GM12878 (cell line): ENCODE measurements around the gene ATG9B. TPM values are rescaled to one million over a fixed set of nuclear protein-coding genes. Genes with fewer than 3 reads are reported as not detected.
A peak's percentile ranks its signal among the peaks of the same experiment; 100 is the strongest.

Experiments
- ATAC-seq: fragments of 200-7000 bp; cut with Tn5 transposase; 3 replicates; pipeline ENCODE4 v1.9.1; 2020; ENCODE audit warnings: mild to moderate bottlenecking, moderate library complexity
- BruUV-seq: library from RNA; stranded (reverse); fragments of 400-500 nt; replicated peaks from 2 replicates; lab custom pipeline; 2021; lab: Mats Ljungman, UMichigan
- CTCF ChIA-PET: fragments of 300-600 bp; sonication (Branson Sonifier 250); formaldehyde crosslinking; extraction: SDS; loops from one replicate; lab custom pipeline; 2021; ENCODE audit warnings: inconsistent platforms; lab: Yijun Ruan, JAX
- POLR2A ChIA-PET: fragments of 350-600 bp; formaldehyde crosslinking; extraction: SDS; loops from one replicate; lab custom pipeline; 2021; ENCODE audit warnings: inconsistent platforms; lab: Charles Lee
- RAD21 ChIA-PET: fragments of 300-600 bp; sonication (Branson Sonifier 250); formaldehyde crosslinking; loops from one replicate; lab custom pipeline; 2023; ENCODE audit warnings: antibody characterized with exemption; ENCODE audit not compliant: unreplicated experiment; lab: Charles Lee
- SMC1A ChIA-PET: fragments of 300-600 bp; sonication (Branson Sonifier 250); formaldehyde crosslinking; loops from one replicate; lab custom pipeline; 2023; ENCODE audit not compliant: unreplicated experiment, uncharacterized antibody; lab: Charles Lee
- DNase-seq: peaks from one replicate; pipeline ENCODE4 v3.0.0-alpha.2; 2011; ENCODE audit warnings: low read depth, low spot score
- FAIRE-seq: peaks from 3 replicates; lab custom pipeline; 2011; peaks lifted over from hg19 to GRCh38; lab: Jason Lieb, UNC
- H2AFZ ChIP-seq: 2 replicates; pipeline ENCODE4 v1.6.0; 2011; ENCODE audit warnings: low read depth, low read length, control low read depth; ENCODE audit not compliant: control insufficient read depth
- H3K27ac ChIP-seq: 2 replicates; pipeline ENCODE4 v1.5.1; 2011; ENCODE audit warnings: control low read depth; ENCODE audit not compliant: control insufficient read depth, insufficient read depth
- H3K27me3 ChIP-seq, 2 experiments: replicated peaks in 1 of 2; 2 replicates each; pipeline versions ENCODE4 v1.6.0 to v1.6.1; 2011; ENCODE audit warnings: low read length in 1 of 2; ENCODE audit not compliant: control insufficient read depth in 2 of 2, insufficient read depth in 2 of 2
- H3K36me3 ChIP-seq, 2 experiments: 2 replicates each; pipeline ENCODE4 v1.5.1; 2011; ENCODE audit warnings: low read length in 1 of 2; ENCODE audit not compliant: control insufficient read depth in 2 of 2, insufficient read depth in 2 of 2
- H3K4me1 ChIP-seq: 2 replicates; pipeline ENCODE4 v1.6.1; 2011; ENCODE audit warnings: mild to moderate bottlenecking, low read length, moderate library complexity, mixed read lengths; ENCODE audit not compliant: control insufficient read depth, insufficient read depth
- H3K4me2 ChIP-seq: 2 replicates; pipeline ENCODE4 v1.6.0; 2011; ENCODE audit warnings: control low read depth; ENCODE audit not compliant: control insufficient read depth, insufficient read depth
- H3K4me3 ChIP-seq: fragments of 200-600 bp; sonication (generic); 2 replicates; pipeline ENCODE4 v1.5.1; 2016
- H3K79me2 ChIP-seq: 2 replicates; pipeline ENCODE4 v1.6.0; 2011; ENCODE audit warnings: low read length; ENCODE audit not compliant: control insufficient read depth, insufficient read depth
- H3K9ac ChIP-seq: 2 replicates; pipeline ENCODE4 v1.8.0; 2011; ENCODE audit warnings: low read length, control low read depth, mixed read lengths; ENCODE audit not compliant: control insufficient read depth, insufficient read depth
- H3K9me3 ChIP-seq: replicated peaks from 3 replicates; pipeline ENCODE4 v1.5.1; 2011; ENCODE audit warnings: mild to moderate bottlenecking, low read length; ENCODE audit not compliant: control insufficient read depth, insufficient read depth
- H4K20me1 ChIP-seq: 2 replicates; pipeline ENCODE4 v1.6.0; 2011; ENCODE audit not compliant: control insufficient read depth, insufficient read depth
- CREB1 ChIP-seq: IDR thresholded peaks from 2 replicates; pipeline ENCODE4 v1.6.1; 2012; ENCODE audit warnings: low read depth, mild to moderate bottlenecking, inconsistent platforms
- CTCF ChIP-seq, 3 experiments: IDR thresholded peaks in 2 of 3; conservative IDR thresholded peaks in 1 of 3; 2 replicates each; pipeline ENCODE4 v1.5.1; 2011; ENCODE audit warnings: low read depth in 3 of 3, low read length in 3 of 3, mild to moderate bottlenecking in 3 of 3, control low read depth in 2 of 3, moderate library complexity in 2 of 3, inconsistent platforms in 1 of 3, mixed read lengths in 1 of 3; ENCODE audit not compliant: control insufficient read depth in 2 of 3, insufficient read depth in 1 of 3; ENCODE audit errors: extremely low read depth in 1 of 3
- JUNB ChIP-seq: IDR thresholded peaks from 2 replicates; pipeline ENCODE4 v1.6.1; 2016; ENCODE audit warnings: antibody characterized with exemption, mild to moderate bottlenecking
- MXI1 ChIP-seq: fragments of 150-350 bp; IDR thresholded peaks from 2 replicates; pipeline ENCODE4 v1.6.1; 2011; ENCODE audit warnings: low read depth, mild to moderate bottlenecking, inconsistent platforms, low read length, improper control_type of control experiment
- TCF7 ChIP-seq: IDR thresholded peaks from 2 replicates; pipeline ENCODE4 v1.6.1; 2014; ENCODE audit warnings: antibody characterized with exemption, borderline replicate concordance
- WGBS: methylation state at CpG from one replicate; pipeline ENCODE4 v1.1.6; 2016; ENCODE audit warnings: low lambda C conversion rate; ENCODE audit not compliant: insufficient replicate concordance, insufficient coverage; ENCODE audit errors: missing lambda C conversion rate; 5-methylcytosine and 5-hydroxymethylcytosine counted together
- in situ Hi-C: fragments of 300-500 bp; cut with MboI; formaldehyde crosslinking; loops from 9 replicates; pipeline ENCODE4 v1.14.3; 2018; ENCODE audit warnings: mixed read lengths
- intact Hi-C: fragments of 100-400 bp; cut with micrococcal nuclease; formaldehyde crosslinking; loops from one replicate; pipeline ENCODE4 v1.14.2; 2022; ENCODE audit not compliant: unreplicated experiment
- polyA plus RNA-seq, 11 experiments: library from polyadenylated mRNA; depleted of rRNA in 4 of 11; unstranded in 6 of 11; stranded (reverse) in 5 of 11; fragments of >200 nt; fragmentation: Nextera tagmentation in 4 of 11; fragmentation: Illumina TruSeq in 1 of 11; extraction: Ambion mirVana in 4 of 11; extraction: Trizol in 1 of 11; gene quantifications; 1 replicate in 1 of 11; 2 replicates in 10 of 11; pipeline versions ENCODE4 v1.2.1 to v1.2.3, GENCODE V29; 2011 to 2016; ENCODE audit warnings: inconsistent platforms in 2 of 11, missing spikeins in 2 of 11, low read depth in 1 of 11
- total RNA-seq, 4 experiments: library from RNA; depleted of rRNA in 3 of 4; stranded (reverse); fragments of >200 nt in 3 of 4; fragmentation: Illumina TruSeq in 1 of 4; extraction: Trizol in 1 of 4; gene quantifications; 2 replicates each; pipeline versions ENCODE4 v1.2.1 to v1.2.3, GENCODE V29; 2013 to 2021

ATG9B gene
- total and polyA plus RNA-seq, 10 of the 15 experiments (the other 5 are each of a cell fraction or from before 2014, with no cell fraction given): 0.01 to 0.83 (median 0.12) TPM; not detected in 2

DNA sequence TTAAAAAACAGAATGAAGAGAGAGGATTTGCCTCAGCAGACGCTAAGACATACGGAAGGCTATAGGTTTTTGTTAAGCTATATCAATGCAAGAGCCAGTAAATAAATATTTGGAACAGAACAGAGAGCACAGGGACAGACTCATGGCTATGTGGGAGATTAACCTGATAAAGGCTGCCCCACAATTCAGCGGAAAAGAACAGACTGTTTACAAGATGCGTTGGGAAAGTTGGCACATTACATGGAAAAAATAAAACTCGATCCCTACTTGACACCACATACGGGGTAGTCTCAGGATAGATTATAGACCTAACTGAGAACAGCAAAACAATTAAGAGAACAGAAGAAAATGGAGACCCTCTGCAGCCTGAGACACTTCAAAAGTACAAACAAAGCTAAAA, 56.9 kb downstream of the ATG9B start:
- ChIA-PET RAD21 (no interaction called here), CTCF (interaction anchor here (1.0 to 2.0 kb wide), 2 partner anchors 19 to 41 kb away, joined by 4 to 6 read pairs; no protein-coding TSS in a partner anchor)
- 48% methylated on average over 6 of the region's 6 CpGs for WGBS
- no peak overlapping the region for H3K4me2 ChIP-seq
- H4K20me1 ChIP-seq: no peaks in the 10 kb centered on the region
- no peaks in the 10 kb centered on the region for H3K79me2 ChIP-seq
- H3K36me3 ChIP-seq: no peaks in the 10 kb centered on the region
- H3K4me3 ChIP-seq: no peak overlapping the region
- peaks cover 0 to 2% of the 10 kb centered on the region in 2 experiments; a peak in 2 of 4 replicates for H3K27me3 ChIP-seq
- no peak overlapping the region for H3K9ac ChIP-seq
- no peak overlapping the region for H3K27ac ChIP-seq
- no peak for DNase-seq
- FAIRE-seq: no peak
- TF ChIP-seq MXI1: no peak
- no peak for TF ChIP-seq CREB1
- TF ChIP-seq JUNB: no peak
- TF ChIP-seq, all 136 proteins: peak for 0
- BruUV-seq: no TSS peak
- H3K9me3 ChIP-seq: no peaks in the 10 kb centered on the region
- POLR2A ChIA-PET: no interaction called here
- SMC1A ChIA-PET: no interaction called here
- H2AFZ ChIP-seq: no peak overlapping the region
- H3K4me1 ChIP-seq: no peaks in the 10 kb centered on the region
- no peak for ATAC-seq
- intact Hi-C loops (no loop called here), in situ Hi-C loops (no loop called here)

DNA sequence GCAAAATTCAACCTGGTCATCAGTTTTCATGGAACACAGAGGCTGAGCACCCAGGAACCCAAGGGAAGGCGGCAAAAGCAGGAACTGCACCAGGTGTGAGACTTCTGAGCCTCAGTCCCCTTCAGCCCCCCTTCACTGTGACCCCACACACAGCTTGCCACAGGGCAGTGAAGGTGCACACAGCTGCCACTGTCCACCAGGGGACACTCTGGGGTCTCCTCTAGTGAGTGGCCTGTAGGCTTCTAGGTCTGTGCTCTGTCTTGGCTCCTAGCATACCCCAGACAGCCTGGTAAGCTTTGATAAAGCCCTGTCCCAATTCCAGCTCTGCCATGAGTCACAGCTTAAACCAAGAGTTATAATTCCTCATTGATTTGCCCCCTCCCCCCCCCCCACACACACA, 58.3 kb downstream of the ATG9B start:
- Histone ChIP-seq H2AFZ (no peak overlapping the region), H3K9ac (no peak overlapping the region), H3K4me1 (no peaks in the 10 kb centered on the region), H3K4me3 (no peak overlapping the region), H3K9me3 (no peaks in the 10 kb centered on the region)
- POLR2A ChIA-PET: no interaction called here
- in situ Hi-C loops: no loop called here
- SMC1A ChIA-PET: no interaction called here
- WGBS: 43% methylated on average over 1 of the region's 1 CpG
- 0 out of 6 replicates have a peak, but pooled peaks of 1 of the 3 experiments have one; percentile 6 for TF ChIP-seq CTCF (IDR thresholded peaks at IDR 0.05 in 2 of 3, conservative IDR thresholded peaks at IDR 0.05 in 1 of 3; ENCODE audit: control insufficient read depth in 2 of 3, extremely low read depth in 1 of 3, insufficient read depth in 1 of 3, low read depth in 3 of 3, low read length in 3 of 3)
- TF ChIP-seq TCF7: no peak
- TF ChIP-seq, all 136 proteins: peak for 1
- Histone ChIP-seq H3K27me3 (peaks cover 0 to 2% of the 10 kb centered on the region in 2 experiments; a peak in 2 of 4 replicates), H3K36me3 (no peaks in the 10 kb centered on the region), H3K79me2 (no peaks in the 10 kb centered on the region), H3K4me2 (no peak overlapping the region), H4K20me1 (no peaks in the 10 kb centered on the region), H3K27ac (no peak overlapping the region)
- no peak for DNase-seq
- no TSS peak for BruUV-seq
- no peak for FAIRE-seq
- peak; percentile 41 for ATAC-seq
- intact Hi-C loops: no loop called here
- ChIA-PET RAD21 (no interaction called here), CTCF (interaction anchor here (2.2 kb wide), 1 partner anchor 18 kb away, joined by 9 read pairs; no protein-coding TSS in a partner anchor)
